HuH-7.5 (cell line): ENCODE data around the gene NMRK1.
A peak's percentile ranks its signal among the peaks of the same experiment; 100 is the strongest.

Source experiments
- DNase-seq: peaks from one replicate; pipeline ENCODE4 v3.0.0; 2011; ENCODE audit warnings: low spot score

Gene NMRK1

GRCh38 chr9:75102177-75102790 is 14.3 kb upstream of the NMRK1 start:
- DNase-seq: no peak

- no peak for DNase-seq
Measured at GRCh38 chr9:75101004-75101588, 13.1 kb upstream of the NMRK1 start.

GRCh38 chr9:75096796-75097195 is 8.8 kb upstream of the NMRK1 start:
- DNase-seq: no peak

- no peak for DNase-seq
Measured at GRCh38 chr9:75092766-75093165, 4.8 kb upstream of the NMRK1 start.

GRCh38 chr9:75090579-75090978 is 2.6 kb upstream of the NMRK1 start:
- DNase-seq: no peak

- no peak for DNase-seq
Measured at GRCh38 chr9:75089373-75089766, 1.4 kb upstream of the NMRK1 start.

- DNase-seq: peak; percentile 31
Measured at GRCh38 chr9:75088646-75089372, 854 bp upstream of the NMRK1 start.

- DNase-seq: no peak
Measured at GRCh38 chr9:75087289-75087823, 599 bp downstream of the NMRK1 start.

GRCh38 chr9:75086541-75087288 is 1.2 kb downstream of the NMRK1 start:
- no peak for DNase-seq

GRCh38 chr9:75085640-75086039 is 2.3 kb downstream of the NMRK1 start:
- DNase-seq: no peak

GRCh38 chr9:75084081-75084672 is 3.8 kb downstream of the NMRK1 start:
- no peak for DNase-seq

- DNase-seq: no peak
Measured at GRCh38 chr9:75083188-75083970, 4.6 kb downstream of the NMRK1 start.

GRCh38 chr9:75081632-75082031 is 6.3 kb downstream of the NMRK1 start:
- no peak for DNase-seq

GRCh38 chr9:75072895-75073294 is 15.1 kb downstream of the NMRK1 start:
- DNase-seq: no peak

GRCh38 chr9:75071530-75072122 is 16.3 kb downstream of the NMRK1 start:
- DNase-seq: no peak

GRCh38 chr9:75069171-75069570 is 18.8 kb downstream of the NMRK1 start:
- DNase-seq: no peak

- DNase-seq: no peak
Measured at GRCh38 chr9:75067894-75068293, 20.1 kb downstream of the NMRK1 start.

GRCh38 chr9:75065510-75065909 is 22.4 kb downstream of the NMRK1 start:
- DNase-seq: no peak

- DNase-seq: no peak
Measured at GRCh38 chr9:75064307-75065025, 23.5 kb downstream of the NMRK1 start.
